ENCODE data around the gene FXYD4.
A peak's percentile ranks its signal among the peaks of the same experiment; 100 is the strongest.
"Not testable (repeated sequence)": the region's sequence is repeated elsewhere in the genome, so short reads cannot be mapped to it uniquely, and the experiment has no call there.

The FXYD4 gene

DNA sequence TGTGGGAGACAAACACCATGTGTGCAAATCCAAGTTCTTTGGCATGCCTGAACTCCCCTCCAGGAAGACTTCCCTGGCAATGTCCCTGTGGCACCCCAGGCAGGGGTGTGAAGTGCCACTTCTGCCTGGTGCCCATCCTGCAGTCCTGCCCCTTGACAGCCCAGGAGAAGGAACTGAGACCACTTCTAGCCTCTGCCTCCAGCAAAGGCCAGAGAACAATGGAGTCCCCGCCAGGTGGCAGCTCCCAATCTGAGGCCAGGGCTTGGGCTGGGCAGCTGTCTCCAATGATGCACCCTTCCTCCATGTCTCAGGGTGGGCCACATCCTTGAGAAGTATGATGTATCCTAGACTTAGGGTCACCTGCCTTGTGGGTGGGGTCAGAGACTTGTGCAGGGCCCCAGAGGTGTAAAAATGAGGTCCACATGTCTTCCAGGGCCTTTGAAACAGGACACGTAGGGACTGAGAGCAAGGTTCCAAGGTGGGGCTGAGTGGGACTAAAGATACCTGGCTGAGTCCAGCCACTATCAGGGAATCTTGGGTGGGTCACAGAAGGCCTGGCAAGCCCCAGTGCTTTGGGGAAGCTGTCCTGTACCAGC, 5.5 kb downstream of the FXYD4 start:
- DNase-seq, result no peak

DNA sequence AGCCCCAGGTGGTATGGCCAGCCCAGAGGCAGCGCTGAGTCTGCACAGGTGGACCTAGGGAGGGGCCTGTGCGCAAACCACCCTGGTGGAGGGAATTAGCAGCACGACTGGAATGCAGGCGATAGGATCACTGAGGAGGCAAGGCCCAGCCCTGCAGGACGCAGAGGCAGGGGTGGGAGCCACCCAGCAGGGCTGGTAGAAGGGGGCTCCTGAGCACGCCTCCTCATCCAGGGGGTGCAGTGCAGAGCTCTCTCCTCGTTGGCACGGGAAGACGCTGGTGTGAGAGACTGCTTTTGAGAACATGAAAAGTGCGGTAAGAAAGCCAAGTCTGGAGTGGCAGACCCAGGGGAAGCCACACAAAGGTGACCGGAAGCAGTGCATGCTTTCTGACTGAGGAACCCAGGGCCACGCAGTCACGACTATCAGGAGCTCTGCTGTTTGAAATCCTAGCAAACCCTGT, 6.0 kb downstream of the FXYD4 start:
- no peak for DNase-seq

DNA sequence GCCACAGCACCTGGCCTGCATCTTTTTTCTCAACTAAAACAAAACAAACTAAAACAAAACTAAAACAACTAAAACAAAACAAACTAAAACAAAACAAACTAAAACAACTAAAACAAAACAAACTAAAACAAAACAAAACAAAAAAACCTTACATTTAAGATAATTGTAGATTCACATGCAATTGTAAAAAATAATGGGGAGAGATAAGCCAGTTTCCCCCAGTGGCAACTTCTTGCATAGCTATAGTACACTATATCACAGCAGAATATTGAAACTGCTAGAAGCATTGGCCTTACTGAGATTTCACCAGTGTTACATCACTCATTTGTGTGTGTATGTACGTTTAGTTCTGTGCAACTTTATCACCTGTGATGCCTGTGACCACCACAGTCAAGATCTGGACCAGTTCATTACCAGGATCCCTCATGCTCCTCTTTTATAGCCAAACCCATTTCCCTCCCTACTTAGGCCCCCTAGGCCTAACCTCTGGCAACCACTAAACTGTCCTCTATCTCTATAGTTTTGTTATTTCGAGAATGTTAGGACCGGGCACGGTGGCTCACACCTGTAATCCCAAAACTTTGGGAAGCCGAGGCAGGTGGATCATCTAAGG, 9.3 kb downstream of the FXYD4 start:
- no peak for DNase-seq

DNA sequence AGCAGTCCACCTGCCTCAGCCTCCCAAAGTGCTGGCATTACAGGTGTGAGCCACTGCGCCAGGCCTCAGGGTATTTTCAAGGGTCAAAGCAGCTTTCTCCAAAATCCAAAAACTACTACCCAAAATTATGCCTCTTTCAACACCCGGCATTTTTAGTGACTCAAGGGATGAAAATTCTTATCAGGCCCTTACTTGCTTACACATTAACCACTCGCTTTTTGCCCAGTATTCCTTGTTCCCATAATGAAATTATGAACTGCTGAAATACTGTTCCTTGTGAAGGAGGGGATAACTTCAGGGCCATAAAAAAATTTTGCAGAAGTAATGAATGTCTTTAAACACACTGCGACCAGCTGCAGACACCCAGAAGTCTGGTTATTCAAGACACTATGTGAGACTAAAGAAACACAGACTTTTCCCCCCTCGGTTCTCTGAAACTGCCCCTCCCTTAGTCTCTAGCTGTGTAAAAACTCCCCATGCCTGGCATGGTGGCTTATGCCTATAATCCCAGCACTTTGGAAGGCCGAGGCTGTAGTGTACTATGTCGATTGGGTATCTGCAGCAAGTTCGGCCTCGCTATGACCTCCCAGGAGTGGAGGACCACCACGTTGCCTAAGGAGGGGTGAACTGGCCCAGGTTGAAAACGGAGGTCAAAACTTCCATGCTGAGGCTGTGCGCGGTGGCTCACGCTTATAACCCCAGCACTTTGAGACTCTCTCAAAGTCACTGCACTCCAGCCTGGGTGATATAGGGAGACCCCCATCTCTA, 12.0 kb downstream of the FXYD4 start:
- no peak for DNase-seq

DNA sequence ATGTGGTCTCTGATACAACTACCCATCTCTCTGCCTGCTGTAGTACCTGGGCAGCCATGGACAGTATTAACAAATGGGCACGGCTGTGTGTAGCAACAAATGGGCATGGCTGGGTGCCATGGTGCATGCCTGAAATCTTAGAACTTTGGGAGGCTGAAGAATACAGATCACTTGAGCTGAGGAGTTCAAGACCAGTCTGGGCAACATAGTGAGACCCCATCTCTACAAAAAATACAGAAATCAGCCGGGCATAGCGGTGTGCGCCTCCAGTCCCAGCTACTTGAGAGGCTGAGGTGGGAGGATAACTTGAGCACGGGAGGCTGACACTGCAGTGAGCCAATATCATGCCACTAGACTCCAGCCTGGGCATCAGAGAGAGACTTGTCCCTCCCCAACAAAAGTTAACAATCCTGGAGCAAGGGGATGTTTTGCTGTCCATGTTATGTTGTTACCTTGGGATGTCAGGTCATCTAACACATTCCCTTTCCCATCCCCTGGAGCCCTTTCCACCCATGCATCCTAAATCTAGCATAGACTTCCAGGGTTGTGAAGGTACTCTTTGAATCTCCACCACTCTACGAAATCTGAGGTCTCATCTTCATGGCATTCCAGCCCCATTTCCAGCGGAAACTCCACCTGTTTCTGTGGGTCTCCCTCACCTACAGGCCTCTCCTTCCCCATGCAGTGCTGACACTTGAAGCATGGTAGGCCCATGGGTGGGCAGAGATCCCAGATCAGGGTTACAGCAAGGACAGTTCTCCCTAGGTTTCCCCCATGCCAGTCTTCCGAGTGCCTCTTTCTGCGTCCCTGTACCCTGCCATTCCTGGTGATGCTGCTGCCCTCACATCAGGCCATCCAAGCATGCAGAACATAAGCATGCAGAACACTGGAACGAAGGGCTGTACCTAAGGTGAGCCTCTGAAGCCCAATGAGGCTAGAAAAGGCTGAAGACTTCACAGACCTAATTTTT, 13.1 kb downstream of the FXYD4 start:
- DNase-seq, result no peak

DNA sequence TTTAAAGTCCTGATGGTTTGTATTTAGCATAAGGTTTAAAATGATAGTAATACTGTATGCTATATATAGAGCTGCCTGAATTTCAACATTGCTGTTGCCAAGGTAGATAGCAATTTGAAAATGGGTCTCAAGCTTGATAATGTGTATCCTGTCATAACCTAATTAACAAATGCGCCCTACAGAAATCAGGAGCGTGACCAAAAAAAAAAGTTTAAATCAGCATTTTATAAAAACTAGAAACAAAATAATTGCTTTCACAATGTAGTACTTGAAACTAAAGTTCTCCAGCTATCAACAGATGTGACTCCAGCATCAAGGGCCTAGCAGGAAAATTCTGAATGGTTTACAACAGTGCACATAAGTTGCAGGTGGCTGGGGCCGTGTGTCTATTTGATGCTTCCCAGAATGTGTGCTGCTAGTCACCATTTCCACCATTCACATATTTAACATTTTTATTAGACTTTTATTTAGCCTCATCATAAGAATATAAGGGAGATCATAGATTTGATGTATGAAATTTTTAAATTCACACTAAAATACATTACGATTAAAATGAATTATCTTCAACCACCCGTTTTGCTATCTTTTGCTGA, 14.1 kb downstream of the FXYD4 start:
- no peak for DNase-seq

DNA sequence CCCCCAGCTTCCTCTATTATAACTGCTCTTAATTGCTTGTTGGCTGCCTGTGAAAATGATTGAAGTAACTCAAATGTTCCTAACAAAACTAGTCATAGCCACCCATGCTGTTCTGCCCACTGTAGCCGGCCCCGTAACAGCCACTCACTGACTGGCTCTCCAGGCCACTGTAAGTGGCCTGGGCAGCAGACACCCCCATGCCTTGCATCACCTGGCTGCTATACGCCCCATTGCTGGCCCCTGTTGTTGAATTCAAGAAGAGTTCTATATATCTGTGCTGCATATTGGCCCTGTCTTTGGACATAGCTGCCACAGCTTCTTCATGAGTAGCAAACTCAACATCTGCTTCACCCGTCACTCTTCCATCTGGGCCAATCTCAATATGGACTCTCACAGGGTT, 15.1 kb downstream of the FXYD4 start:
- DNase-seq, result no peak

DNA sequence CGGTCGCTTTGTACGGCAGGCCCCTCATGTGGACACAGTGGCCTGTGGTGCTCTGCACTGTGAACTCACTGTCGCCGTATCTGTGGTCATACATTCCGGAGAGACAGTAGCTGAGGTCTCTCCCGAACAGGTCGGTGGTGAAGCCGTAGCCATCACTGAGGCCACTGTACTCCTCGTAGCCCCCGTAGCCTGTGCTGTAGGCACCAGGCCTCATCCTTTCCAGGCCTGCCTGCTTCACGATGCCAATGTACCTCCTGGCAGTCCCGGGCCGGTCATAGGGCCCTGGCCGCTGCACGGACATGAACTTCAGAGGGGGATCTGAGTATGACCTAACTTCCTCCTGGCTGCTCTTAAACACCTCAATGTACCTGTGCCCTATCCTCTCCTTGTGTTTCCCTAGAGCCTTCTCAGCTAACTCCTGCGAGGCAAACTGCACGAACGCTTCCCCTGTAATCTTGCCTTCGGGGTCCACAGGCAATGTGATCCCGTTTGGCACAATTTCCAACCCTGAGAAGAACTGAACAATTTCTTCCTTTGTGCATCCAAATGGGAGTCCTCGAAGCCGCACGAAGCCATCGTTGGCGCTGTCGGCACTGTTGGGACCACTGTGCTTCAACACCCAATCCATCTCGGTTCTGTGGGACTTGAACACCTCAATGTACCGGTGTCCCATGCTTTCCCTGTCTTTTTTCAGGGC, 15.7 kb downstream of the FXYD4 start:
- no peak for DNase-seq

DNA sequence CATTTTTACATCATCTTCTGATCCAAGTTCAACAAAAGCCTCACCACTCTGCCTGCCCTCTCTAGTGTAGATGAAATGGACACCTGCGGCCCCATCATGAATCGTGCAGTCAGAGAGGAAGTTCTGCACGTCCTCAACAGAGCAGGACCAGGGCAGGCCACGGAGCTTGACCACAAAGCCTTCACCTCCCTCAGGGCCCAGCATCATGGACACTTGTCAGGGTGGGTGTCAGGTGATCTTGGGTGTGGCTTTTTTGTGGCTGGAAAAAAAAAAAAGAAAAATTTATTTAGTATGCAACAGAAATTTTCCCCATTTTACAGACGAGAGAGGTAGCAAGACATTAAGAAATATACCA, 16.2 kb downstream of the FXYD4 start:
- DNase-seq, result no peak

DNA sequence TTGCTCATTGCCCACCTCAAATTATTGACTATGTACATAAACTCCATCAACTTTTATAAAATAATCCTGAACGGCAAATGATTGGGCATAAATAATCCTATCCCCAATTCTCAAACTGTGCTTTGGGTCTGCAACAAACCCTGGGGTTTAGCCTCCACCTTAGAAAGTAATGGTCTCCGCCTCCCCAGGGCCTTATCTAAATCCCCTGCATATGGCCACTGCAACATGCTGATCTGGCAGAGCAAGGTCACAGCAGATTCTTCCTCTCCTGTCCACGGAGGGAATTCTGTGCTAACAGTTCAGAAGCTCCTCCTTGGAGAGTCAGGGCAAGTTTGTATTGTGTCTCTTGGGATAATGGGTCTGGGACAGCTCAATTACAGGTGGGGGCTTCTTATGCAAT, 18.4 kb downstream of the FXYD4 start:
- DNase-seq, result no peak

DNA sequence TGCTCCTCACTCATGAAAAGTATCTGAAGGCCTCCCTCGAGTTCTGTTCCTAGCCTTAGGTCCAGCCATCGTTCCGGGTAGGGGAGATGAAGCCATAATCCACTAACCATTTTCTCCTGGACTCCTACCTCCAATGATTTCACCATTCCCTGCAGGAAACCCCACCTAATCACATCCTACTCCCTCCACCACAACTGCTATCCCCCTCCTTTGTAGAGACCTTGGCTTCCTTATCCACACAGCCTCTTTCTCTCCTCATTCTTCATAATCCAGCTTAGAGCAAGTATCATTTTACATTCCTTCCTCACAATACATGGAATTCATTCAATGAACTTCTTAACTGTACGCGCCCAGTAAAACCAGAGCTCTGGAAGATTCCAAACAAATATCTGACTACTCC, 18.9 kb downstream of the FXYD4 start:
- DNase-seq, result no peak

DNA sequence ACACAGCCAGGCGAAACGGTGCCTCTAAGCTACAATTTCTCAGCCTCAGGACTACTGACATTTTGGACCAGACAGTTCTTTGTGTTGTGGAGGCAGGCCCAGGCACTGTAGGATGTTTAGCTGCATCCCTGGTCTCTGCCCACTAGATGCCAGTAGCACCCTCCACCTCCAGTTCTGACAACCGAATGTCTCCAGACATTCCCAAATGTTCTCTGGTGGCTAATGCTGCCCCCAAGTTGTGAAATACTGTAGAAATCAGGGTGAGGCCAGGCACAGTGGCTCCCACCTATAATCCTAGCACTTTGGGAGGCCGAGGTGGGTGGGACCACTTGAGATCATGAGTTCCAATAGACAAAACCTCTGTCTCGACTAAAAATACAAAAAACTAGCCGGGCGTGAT, 19.3 kb downstream of the FXYD4 start:
- no peak for DNase-seq

DNA sequence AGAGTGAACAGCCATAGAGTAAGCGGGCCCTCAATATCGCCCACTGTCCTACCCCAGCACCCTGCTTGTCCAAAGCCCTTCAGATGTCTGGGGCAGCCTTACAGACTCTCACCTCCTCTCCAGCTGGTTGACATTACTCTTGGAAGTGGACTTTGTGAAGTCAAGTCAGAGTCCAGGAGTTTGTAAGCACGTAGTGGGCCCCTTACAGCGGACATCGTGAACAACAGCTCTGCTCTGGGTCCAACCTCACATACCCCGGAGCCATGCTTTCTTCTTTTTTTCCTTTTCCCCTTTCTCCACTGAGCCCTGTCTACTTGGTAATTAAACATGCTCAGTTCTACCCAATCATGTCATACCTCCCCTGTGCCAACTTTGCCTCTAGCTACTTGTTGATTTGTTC, 20.1 kb downstream of the FXYD4 start:
- DNase-seq, result no peak

DNA sequence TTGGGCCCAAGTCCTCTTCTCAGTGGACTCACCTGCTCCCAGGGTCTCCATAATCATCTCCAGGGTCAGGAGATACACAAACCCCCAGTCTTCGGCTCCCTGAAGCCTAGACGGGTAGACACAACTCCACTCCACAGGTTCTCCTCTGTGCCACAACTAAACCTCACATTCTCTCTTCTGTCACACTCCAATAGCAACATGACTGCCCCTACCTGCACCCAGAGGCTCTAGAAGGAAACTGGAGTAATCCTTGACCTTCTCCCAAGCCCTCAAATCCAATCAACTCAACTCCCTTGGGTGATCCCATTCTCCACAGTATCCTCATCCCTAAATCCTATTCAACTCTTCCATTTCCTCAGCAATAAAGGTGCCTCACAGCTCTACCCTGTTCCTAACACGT, 21.3 kb downstream of the FXYD4 start:
- DNase-seq, result no peak

DNA sequence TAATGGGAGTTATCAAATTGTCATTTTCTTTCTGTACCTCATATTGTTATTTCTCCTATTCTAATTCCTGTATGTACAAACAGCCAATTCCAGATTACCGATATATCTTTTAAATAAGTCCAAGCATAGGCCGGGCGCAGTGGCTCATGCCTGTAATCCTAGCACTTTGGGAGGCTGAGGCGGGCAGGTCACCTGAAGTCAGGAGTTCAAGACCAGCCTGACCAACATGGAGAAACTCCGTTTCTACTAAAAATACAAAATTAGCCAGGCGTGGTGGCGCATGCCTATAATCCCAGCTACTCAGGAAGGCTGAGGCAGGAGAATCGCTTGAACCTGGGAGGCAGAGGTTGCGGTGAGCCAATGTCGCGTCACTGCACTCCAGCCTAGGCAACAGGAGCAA, 21.8 kb downstream of the FXYD4 start:
- not testable (repeated sequence) for DNase-seq

DNA sequence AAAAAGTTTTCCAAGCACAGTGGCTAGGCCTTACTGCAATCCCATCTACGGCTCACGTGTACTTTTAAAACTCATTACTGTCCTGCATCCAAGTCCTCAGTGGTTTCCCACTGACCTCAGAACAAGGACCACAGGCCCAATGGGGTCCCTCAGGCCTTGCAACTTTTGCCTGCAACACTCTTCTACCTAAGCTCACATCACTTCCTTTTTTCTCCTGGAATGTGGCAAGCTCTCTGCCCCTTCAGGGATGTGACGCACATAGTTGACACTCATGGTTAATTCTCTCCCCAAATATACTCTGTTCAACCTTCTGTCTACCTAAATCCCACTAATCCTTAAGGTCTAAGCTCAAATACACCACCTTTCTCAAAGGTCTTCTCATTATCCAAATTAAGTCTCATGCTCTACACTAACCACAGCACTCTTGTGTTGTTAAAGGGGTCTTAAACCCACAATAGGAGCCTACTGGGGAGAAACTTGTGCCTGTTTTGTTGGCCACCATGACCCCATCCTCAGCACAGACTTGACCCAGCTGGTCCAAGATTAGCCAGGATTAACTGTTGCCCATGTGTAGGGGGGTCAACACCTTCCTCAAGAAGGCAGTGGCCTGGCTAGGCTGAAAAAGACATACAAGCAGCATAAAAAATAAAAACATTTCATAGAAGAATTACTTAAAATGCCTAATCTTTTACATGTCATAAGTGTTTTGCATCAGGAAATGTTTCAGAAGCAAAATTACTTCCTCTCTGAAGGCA, 22.3 kb downstream of the FXYD4 start:
- DNase-seq, result no peak

DNA sequence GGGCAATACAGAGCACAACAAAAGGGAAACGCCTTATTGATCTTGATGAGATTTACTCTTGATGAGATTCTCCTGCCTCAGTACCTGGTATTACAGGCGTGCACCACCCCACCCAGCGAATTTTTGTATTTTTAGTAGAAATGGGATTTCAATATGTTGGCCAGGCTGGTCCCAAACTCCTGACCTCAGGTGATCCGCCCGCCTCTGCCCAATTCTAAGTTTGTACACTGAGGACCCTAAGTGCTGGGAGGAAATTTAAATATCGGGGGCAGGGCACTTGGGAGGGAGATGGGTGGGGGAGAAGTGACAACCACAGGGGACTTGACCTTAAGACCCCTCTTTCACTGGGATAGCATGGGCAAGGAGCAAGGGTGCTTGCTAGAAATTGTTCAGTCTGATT, 23.4 kb downstream of the FXYD4 start:
- DNase-seq, result no peak

DNA sequence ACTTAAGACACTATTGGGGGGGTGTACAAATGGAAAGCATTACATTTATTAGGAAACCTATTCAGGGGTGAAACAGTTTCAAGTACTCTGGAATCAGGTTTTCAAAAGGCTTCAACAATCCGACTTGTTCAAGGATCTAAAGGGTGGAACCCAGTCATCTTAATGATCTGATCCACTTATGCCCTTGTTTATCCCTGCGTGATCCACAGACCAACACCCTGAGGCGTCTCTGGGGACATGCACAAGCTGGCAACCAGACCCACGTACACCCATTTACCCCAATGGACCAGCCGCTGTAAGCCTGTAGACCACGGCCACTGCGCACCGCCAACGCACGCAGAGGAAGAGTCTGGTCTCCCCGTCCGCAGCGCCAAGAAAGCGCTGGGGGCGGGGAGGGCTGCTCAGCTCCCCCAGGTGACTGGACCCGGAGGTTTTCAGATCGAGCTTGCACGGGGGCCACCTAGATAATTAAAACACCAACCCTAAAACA, 24.2 kb downstream of the FXYD4 start:
- peak; percentile 56 for DNase-seq

DNA sequence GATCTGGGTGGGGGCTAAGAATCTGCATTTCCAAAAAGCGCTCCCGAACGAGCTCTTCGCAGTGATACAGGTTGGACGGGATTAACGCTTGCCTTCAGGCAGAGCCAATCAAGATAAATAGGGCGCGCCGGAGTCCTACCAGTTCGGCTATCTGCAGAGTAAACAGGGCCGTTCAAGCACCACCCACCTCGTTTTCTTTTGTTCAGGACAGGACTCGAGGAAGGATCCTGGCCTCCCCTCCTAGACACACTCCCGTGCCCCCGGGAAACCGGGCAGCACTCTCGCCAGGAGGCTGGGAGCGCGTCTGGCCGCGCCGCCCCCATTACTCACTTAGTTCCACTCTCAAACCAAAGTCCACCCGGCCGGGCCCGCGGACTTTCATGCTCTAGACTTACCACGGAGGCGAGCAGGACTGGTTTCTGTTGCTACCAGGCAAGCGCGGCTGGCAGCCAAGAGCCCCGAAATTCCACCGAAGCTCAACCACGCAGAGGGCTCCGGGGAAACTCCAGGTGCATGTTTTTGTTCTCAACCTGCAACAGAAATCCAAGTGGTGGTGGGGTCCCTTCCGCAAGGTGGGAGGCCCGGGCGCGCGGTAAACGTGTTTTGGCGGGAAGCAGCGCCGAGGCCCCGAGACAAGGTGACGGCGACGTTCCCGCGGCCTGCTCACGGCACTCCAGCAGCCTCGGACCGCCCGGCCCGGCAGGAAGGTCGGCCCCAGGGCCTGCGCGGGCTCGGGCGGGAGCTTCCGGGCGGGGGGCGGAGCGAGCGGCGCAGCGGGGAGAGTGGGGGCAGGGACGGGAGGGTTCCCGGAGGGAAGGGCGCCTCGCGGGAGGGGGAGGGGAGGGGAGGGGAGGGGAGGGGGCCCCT, 24.9 kb downstream of the FXYD4 start:
- peak; percentile 90 for DNase-seq

DNA sequence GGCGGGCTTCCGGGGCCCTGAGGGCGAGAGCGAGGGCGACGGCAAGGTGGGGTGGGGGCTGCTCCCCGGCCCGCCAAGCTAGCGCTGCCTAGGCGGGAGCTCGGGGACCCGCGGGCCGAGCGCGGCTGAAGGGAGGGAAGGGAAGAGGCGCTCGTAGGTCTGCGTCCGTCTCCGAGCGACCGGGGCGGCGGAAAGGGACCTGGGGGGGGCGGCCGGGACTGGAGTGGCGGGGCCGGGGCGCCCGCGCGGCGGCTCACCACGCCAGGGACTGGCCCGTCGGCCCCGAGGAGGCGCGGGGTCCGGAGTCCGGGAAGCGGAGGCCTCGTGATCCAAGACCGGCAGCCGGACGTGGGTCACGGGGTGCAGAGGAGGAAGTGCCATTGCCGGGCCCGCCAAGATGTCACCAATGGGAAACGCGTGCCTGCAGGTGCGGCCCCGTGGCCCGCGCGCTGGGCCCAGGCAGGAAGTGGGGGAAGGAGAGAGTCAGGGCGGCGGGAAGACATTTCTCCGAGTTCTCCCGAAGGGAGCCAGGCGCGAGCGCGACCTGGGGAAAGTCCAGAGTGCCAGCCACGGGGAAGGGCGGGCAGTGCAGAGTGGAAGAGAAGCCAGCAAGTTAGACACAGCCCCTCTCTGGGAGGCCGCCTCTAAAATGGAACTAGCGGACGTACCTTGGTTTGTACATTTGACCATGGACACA, 25.6 kb downstream of the FXYD4 start:
- peak; percentile 95 for DNase-seq
